8988T (cell line): ENCODE data around the gene PLEKHN1.
"Not testable (repeated sequence)": the region's sequence is repeated elsewhere in the genome, so short reads cannot be mapped to it uniquely, and the experiment has no call there.

Experiments used
- DNase-seq: peaks from one replicate; pipeline ENCODE4 v3.0.0; 2011

PLEKHN1 gene

GRCh38 chr1:1013105-1013921, 47.0 kb downstream of the PLEKHN1 start, which contains the start of gene ISG15:
TSS of gene ISG15 (plus strand) at chr1:1013497. CDS start at chr1:1013574, 77 bp downstream.
- no peak for DNase-seq

DNA sequence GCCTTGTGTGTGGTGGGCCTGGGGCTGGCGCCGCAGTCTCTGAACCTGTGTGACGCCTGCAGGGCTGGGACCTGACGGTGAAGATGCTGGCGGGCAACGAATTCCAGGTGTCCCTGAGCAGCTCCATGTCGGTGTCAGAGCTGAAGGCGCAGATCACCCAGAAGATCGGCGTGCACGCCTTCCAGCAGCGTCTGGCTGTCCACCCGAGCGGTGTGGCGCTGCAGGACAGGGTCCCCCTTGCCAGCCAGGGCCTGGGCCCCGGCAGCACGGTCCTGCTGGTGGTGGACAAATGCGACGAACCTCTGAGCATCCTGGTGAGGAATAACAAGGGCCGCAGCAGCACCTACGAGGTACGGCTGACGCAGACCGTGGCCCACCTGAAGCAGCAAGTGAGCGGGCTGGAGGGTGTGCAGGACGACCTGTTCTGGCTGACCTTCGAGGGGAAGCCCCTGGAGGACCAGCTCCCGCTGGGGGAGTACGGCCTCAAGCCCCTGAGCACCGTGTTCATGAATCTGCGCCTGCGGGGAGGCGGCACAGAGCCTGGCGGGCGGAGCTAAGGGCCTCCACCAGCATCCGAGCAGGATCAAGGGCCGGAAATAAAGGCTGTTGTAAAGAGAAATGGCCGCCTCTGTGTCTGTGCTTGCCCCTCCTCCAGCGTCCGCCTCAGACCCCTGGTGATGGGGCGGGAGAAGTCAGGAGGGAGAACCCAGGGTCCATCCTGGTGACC, 47.8 kb downstream of the PLEKHN1 start:
- no peak for DNase-seq

- no peak for DNase-seq
Measured at GRCh38 chr1:1014799-1015681, 48.8 kb downstream of the PLEKHN1 start.

DNA sequence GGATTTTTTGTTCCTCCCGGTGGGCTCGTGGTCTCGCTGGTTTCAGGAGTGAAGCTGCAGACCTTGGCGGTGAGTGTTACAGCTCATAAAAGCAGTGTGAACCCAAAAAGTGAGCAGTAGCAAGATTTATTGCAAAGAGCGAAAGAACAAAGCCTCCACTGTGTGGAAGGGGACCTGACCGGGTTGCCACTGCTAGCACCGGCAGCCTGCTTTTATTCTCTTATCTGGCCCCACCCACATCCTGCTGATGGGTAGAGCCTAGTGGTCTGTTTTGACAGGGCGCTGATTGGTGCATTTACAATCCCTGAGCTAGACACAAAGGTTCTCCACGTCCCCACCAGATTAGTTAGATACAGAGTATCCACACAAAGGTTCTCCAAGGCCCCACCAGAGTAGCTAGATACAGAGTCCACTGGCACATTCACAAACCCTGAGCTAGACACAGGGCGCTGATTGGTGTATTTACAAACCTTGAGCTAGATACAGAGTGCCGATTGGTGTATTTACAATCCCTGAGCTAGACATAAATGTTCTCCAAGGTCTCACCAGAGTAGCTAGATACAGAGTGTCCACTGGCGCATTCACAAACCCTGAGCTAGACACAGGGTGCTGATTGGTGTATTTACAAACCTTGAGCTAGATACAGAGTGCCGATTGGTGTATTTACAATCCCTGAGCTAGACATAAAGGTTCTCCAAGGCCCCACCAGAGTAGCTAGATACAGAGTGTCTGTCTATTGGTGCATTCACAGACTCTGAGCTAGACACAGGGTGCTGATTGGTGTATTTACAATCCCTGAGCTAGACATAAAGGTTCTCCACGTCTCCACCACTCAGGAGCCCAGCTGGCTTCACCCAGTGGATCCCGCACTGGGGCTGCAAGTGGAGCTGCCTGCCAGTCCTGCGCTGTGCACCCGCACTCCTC, 51.4 kb downstream of the PLEKHN1 start:
- not testable (repeated sequence) for DNase-seq

GRCh38 chr1:1018321-1018685, 52.0 kb downstream of the PLEKHN1 start:
- not testable (repeated sequence) for DNase-seq

DNA sequence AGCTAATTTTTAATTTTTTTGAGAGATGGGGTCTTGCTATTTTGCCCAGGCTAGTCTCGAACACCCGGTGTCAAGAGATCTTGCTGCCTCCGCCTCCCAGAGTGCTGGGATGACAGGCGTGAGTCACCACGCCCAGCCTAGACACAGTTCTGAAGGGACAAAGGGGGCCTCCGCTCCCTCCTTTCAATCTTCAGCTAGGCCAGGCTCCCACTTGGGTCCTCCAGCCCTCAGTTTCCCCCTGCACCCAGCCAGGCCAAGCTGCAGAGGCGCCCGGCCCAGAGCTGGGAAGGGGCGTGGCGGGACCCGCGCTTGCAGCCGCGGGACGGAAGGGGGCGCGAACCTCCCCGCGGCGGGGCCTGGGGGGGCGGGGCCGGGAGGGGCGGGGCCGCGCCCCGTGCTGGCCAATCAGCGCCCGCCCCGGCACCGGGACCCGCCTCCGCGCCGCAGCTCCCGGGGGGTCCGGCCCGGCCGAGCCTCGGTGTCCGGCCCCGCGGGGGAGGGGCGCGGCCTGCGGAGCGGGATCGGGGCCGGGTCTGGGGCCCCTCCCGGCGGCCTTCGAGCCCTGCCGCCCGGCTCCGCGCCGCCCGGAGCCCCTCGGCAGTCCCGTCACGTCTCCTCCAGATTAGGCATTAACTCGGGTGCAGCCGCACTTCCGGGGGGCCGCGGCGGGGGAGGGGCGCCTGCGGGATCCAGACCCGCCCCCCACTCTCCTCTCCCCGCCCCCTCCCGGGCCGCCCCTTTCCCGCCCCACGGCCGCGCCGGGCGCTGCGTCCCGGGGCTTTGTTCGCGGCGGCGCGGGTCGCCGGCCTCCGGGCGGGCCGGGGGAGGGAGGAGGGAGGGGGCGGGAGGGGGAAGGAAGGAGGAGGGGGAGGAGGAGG, 53.1 kb downstream of the PLEKHN1 start:
- peak; percentile 82 for DNase-seq

DNA sequence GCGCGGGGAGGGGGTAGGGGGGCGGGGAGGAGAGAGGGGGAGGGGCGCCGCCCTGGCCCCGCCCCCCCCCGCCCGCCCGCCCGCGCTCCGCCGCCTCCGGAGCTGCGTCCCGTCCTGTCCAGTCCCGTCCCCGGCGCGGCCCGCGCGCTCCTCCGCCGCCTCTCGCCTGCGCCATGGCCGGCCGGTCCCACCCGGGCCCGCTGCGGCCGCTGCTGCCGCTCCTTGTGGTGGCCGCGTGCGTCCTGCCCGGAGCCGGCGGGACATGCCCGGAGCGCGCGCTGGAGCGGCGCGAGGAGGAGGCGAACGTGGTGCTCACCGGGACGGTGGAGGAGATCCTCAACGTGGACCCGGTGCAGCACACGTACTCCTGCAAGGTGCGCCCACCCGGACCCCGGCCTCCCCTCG, 53.7 kb downstream of the PLEKHN1 start, which contains the start of gene AGRN:
TSS of gene AGRN (plus strand) at position 121 of the 405 bp plus-strand sequence. CDS start at position 174, 53 bp downstream.
- no peak for DNase-seq

GRCh38 chr1:1020415-1021009, 54.2 kb downstream of the PLEKHN1 start:
- no peak for DNase-seq

- DNase-seq = no peak
Measured at GRCh38 chr1:1021010-1021919, 55.0 kb downstream of the PLEKHN1 start.

DNA sequence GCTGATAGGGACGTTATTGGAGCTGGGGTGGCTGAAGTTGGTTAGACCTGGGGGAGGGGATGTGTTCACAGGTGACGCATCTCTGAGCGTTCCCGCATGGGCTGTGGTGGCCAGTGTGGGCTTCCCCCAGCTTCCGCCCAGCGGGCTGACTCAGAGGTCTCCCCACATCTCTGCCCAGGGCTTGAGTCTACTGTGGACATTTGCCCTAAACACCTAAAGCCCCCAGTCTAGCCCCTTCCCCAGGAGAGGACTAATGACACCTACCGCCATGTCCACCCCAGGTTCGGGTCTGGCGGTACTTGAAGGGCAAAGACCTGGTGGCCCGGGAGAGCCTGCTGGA, 55.6 kb downstream of the PLEKHN1 start:
- DNase-seq = no peak

- no peak for DNase-seq
Measured at GRCh38 chr1:1022302-1023009, 56.2 kb downstream of the PLEKHN1 start.

- DNase-seq = no peak
Measured at GRCh38 chr1:1023700-1024099, 57.4 kb downstream of the PLEKHN1 start.

DNA sequence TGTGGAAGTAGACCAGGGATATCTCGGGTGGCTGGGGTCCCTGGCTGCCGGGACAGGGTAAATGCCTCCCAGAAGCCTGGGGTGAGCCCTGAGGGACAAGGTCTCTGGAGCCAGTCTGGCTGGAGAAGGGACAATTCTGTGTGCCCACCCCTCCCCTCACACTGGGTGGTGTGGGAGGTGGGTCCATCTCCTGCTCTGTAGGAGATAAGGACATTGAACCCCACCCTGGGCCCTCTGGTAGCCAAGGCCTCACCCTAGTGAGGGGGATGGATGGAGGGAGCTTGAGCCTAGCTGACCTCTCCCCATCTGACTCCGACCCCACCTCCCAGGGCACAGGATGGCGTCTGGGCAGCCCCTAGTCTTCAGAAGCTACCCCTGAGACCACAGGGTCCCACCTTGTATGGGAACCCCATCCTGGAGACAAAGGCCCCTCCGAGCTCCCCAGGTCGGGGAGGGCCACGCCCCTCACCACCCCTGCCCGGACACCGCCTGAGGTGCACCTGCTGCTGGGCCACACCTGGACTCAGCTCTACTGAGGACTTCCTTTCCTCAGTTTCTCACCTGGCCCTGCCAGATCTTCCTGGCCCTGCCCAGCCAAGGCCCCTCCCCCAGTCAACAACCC, 58.0 kb downstream of the PLEKHN1 start:
- no peak for DNase-seq

DNA sequence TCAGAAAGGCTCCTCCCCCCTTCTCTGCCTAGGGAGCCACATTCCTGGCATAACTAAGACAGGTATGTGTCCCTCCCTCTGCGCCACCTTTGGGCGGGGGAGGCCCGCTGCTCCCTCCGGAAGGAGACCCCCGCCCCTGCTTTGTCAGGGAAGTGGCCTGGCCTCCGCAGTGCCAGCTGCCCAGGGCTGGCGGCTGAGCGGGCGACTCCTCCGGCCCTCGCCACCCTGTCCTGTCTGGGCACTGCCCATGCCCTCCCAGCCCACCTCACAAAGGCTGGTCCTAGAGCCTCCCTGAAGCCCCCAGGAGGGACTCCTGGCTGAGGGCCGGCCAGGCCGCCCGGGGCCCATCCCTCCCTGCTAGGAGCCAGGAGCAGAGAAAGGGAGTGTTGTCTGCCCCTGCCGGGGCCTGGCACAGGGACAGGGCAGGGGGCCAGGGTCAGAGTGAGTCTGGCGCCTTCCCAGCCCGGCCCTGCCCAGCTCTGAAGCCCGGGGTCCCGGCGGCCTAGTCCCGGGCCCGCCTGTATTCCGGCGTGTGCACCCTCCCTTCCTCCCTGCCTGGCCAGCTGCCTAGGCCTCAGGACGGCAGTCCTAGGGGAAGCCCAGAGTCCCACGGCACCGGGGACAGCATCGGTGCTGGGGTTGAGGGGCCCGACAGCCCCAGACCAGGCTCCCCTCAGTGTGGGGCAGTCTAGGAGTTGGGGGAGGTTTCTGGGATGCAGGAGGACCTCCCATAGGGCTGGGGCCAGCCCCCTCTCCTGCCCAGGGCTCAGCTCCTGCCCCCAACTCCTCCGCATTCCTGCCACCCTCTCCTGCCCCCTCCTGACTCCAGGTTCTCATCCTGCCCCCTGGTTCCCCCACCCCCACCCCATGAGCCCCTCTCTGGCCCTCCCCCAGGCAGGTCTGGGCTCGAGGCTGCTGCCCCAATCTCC, 58.8 kb downstream of the PLEKHN1 start:
- DNase-seq = peak; percentile 84
